ENCODE data around the gene KBTBD2.
"Not testable (repeated sequence)": the region's sequence is repeated elsewhere in the genome, so short reads cannot be mapped to it uniquely, and the experiment has no call there.

Gene KBTBD2

GRCh38 chr7:32893207-32893524 lies 1.6 kb upstream of the KBTBD2 start:
- no peak for DNase-seq (ENCODE audit: low spot score)

- DNase-seq (ENCODE audit: low spot score): peak; percentile 68
Observed at GRCh38 chr7:32892521-32893206, 1.1 kb upstream of the KBTBD2 start.

GRCh38 chr7:32891800-32892520 lies 400 bp upstream of the KBTBD2 start:
- DNase-seq (ENCODE audit: low spot score): peak; percentile 97

DNA sequence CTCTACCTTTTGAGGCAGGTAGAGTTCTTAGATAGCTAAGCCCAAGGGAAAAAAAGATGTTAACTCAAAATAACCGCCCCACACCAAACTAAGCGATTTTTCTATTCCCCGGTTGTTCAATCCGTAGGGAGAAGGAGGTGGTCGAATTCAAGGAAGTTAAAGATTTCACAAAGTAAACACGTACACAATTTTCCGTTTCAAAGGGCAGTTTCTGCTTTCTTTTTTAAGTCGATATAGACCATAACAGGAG lies 842 bp downstream of the KBTBD2 start:
- no peak for DNase-seq (ENCODE audit: low spot score)

GRCh38 chr7:32890010-32890792 lies 1.4 kb downstream of the KBTBD2 start:
- no peak for DNase-seq (ENCODE audit: low spot score)

DNA sequence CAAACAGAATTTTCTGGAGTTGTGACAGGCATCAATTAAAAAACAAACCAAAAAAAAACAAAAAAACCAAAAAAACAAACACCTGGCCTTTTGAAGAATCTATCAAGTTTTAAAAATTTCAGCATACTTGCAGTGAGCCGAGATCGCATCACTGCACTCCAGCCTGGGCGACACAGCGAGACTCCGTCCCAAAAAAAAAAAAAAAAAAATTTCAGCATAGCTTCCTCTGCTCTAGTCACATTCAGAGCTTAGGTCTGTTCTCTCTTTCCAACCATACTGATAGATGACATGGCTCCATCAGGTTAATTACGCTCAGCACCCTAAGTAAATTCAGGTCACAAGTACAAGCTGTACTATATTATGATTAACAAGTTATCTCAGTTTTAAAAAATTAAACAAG lies 3.1 kb downstream of the KBTBD2 start:
- no peak for DNase-seq (ENCODE audit: low spot score)

DNA sequence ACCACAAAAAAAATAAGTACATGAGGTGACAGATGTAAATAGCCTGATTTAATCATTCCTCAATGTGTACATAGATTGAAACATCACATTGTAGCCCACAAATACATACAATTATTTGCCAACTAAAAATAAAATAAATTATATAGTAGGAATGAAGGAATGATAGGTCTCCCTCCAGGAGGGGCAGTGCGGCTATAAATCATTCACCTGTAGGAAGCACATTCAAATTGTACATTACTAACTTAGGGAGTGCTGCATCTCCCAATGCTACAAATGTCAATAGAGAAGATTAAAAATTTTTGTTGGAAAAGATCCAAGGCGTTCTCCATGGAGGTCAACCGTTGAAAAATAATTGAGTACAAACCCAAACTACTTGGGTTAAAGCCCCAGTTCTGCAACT lies 4.2 kb downstream of the KBTBD2 start:
- no peak for DNase-seq (ENCODE audit: low spot score)

DNA sequence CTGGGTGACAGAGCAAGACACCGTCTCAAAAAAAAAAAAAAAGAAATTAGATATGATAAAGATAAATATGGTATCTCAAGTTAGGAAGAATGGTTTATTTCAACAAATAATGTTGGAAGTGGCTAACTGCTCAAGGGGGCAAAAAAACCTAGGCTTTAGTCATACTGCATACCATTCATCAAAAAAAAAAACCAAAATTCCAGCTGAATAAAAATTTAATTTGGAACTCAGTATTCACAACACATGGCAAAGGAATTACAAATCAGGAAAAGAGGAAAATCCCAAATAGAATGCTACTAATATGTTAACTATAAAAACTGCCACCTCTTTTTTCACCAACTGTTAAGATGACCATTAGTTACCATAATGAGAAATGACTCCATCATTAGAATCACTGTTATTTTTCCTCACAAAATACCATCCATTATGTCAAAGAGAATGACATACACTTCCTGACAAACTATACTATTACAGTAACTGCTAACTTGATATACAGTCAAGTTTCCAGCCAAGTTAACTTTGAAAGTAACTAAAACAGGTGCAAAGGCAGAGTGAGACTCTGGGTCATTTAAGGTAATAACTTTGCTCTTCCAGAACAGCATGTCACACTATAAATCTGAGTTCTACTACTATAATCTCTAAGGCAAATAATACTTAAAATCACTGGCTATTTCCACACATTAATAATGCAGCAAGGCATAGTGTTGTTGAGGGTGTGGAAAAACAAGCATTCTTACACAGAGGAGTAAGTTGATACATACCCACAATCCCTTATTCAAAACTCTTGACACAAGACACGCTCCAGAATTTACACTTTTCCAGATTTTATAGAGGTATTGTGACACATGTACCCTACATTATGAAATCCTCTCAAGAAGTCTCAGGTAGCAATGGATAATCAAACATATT lies 10.2 kb downstream of the KBTBD2 start:
- DNase-seq (ENCODE audit: low spot score): no peak

- DNase-seq (ENCODE audit: low spot score): no peak
Observed at GRCh38 chr7:32879460-32879859, 12.1 kb downstream of the KBTBD2 start.

- DNase-seq (ENCODE audit: low spot score): not testable (repeated sequence)
Observed at GRCh38 chr7:32878023-32878422, 13.5 kb downstream of the KBTBD2 start.

DNA sequence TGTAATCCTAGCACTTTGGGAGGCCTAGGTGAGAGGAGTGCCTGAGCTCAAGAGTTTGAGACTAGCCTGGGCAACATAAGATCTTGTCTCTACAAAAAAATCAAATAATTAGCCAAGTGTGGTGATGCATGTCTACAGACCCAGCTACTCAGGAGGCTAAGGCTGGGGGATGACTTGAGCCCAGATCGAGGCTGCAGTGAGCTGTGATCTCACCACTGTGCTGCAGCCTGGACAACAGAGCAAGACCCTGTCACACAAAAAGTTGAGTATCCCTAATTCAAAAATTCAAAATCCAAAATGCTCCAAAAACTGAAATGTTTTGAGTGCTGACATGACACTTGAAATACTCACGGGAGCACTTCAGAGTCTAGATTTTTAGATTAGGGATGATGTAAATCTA lies 19.1 kb downstream of the KBTBD2 start:
- no peak for DNase-seq (ENCODE audit: low spot score)

- no peak for DNase-seq (ENCODE audit: low spot score)
Observed at GRCh38 chr7:32871624-32872371, 19.8 kb downstream of the KBTBD2 start.

DNA sequence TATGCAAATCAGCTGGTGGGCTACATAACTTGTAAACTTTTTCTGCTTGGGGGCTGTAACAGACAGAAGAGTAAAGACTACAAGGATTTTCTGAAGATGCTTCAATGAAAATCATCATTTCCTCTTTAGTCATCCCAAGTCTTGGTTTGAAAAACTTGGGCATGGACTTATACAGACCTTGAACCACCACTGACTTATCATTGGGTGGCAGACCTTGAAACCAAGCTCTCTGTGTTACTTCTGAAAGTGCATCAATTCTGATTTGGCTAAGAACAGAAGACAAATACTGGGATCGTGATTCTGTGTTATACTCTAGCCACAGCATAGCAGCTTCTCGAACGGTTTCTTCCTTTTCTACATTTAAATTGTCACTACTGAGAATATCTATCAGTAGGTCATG lies 21.3 kb downstream of the KBTBD2 start:
- DNase-seq (ENCODE audit: low spot score): no peak

GRCh38 chr7:32869716-32870115 lies 21.8 kb downstream of the KBTBD2 start:
- DNase-seq (ENCODE audit: low spot score): no peak

- DNase-seq (ENCODE audit: low spot score): no peak
Observed at GRCh38 chr7:32868116-32868515, 23.4 kb downstream of the KBTBD2 start.

- no peak for DNase-seq (ENCODE audit: low spot score)
Observed at GRCh38 chr7:32865448-32866030, 26.0 kb downstream of the KBTBD2 start.

GRCh38 chr7:32863872-32864271 lies 27.7 kb downstream of the KBTBD2 start:
- DNase-seq (ENCODE audit: low spot score): not testable (repeated sequence)

- DNase-seq (ENCODE audit: low spot score): no peak
Observed at GRCh38 chr7:32860090-32860489, 31.5 kb downstream of the KBTBD2 start.

DNA sequence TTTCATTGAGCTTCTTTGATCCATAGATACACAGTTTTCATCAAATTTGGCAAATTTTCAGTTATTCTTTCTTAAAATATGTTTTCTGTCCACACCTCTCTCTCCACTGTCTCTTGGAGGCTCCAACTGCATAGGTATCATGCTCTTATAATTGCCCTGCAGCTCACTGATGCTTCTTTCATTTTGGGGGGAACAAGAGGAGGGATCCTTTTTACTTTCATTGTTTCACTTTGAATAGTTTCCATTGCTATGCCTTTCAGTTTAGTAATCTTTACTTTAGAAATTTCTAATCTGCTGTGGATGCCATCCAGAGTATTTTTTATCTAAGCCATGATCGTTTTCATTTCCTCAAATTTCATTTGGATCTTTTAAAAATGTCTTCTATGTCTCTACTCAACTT lies 32.9 kb downstream of the KBTBD2 start:
- DNase-seq (ENCODE audit: low spot score): no peak

DNA sequence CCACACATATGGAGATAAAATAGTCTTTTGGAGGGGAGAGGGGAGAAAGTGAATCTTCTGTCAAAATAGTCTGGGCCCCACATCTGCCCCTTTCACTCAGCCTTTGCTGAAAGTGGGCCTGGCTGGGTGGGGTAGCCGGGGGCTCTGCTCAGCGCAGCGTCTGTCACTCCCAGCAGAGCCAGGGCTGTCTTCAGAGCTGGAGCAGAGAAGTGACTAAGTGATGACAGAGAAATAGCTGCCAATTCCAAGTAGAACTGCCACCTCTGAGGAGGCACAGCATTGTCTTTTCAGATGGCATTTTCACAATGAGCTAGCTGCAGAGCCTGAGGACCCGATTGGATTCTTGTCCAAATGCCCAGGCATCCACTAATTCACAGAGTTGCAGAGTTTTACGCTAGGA lies 34.5 kb downstream of the KBTBD2 start:
- DNase-seq (ENCODE audit: low spot score): not testable (repeated sequence)

Measured in ecto neural progenitor cell (in vitro differentiated cells).